Mesendoderm (in vitro differentiated cells): Measurements from ENCODE around the gene COL5A2.

Source experiments
- DNase-seq: peaks from one replicate; pipeline ENCODE4 v3.0.0; 2013
- H2AK5ac ChIP-seq: 2 replicates; pipeline ENCODE4 v1.6.1; 2013; ENCODE audit warnings: low read length, inconsistent platforms
- H2BK120ac ChIP-seq: 2 replicates; pipeline ENCODE4 v1.6.1; 2013; ENCODE audit warnings: low read depth, mild to moderate bottlenecking, low read length, moderate library complexity, mixed read lengths
- H2BK15ac ChIP-seq: replicated peaks from 2 replicates; pipeline ENCODE4 v1.6.1; 2013; ENCODE audit warnings: low read depth, mild to moderate bottlenecking, moderate library complexity
- H2BK5ac ChIP-seq: 2 replicates; pipeline ENCODE4 v1.6.1; 2013; ENCODE audit warnings: low read length, inconsistent platforms
- H3K18ac ChIP-seq: 2 replicates; pipeline ENCODE4 v1.6.1; 2013; ENCODE audit warnings: mild to moderate bottlenecking, low read length, mixed read lengths
- H3K23ac ChIP-seq: one replicate; pipeline ENCODE4 v1.6.1; 2013; ENCODE audit warnings: low read length
- H3K27ac ChIP-seq: 2 replicates; pipeline ENCODE4 v1.5.1; 2013; ENCODE audit warnings: low read depth, mild to moderate bottlenecking, inconsistent platforms, low read length, moderate library complexity
- H3K27me3 ChIP-seq: 2 replicates; pipeline ENCODE4 v1.6.1; 2013; ENCODE audit warnings: low read length, control low read depth, mild to moderate bottlenecking, inconsistent platforms; ENCODE audit not compliant: insufficient read depth, poor library complexity
- H3K36me3 ChIP-seq: 2 replicates; pipeline ENCODE4 v1.6.1; 2013; ENCODE audit warnings: low read length, inconsistent platforms; ENCODE audit not compliant: control insufficient read depth, insufficient read depth
- H3K4ac ChIP-seq: one replicate; pipeline ENCODE4 v1.6.1; 2013; ENCODE audit warnings: low read depth, mild to moderate bottlenecking, low read length, moderate library complexity
- H3K4me1 ChIP-seq: 2 replicates; pipeline ENCODE4 v1.6.1; 2013; ENCODE audit warnings: low read depth, low read length, inconsistent platforms; ENCODE audit not compliant: control insufficient read depth
- H3K4me2 ChIP-seq: 2 replicates; pipeline ENCODE4 v1.6.1; 2013; ENCODE audit warnings: low read length
- H3K4me3 ChIP-seq: 2 replicates; pipeline ENCODE4 v1.5.1; 2013; ENCODE audit warnings: mild to moderate bottlenecking, low read length
- H3K56ac ChIP-seq: one replicate; pipeline ENCODE4 v1.6.1; 2013; ENCODE audit warnings: low read length
- H3K79me1 ChIP-seq: 2 replicates; pipeline ENCODE4 v1.6.1; 2013; ENCODE audit warnings: low read length, inconsistent platforms
- H3K79me2 ChIP-seq: 2 replicates; pipeline ENCODE4 v1.6.1; 2013; ENCODE audit warnings: mild to moderate bottlenecking, low read length; ENCODE audit not compliant: control insufficient read depth, insufficient read depth
- H3K9ac ChIP-seq: 2 replicates; pipeline ENCODE4 v1.6.1; 2013; ENCODE audit warnings: low read length, inconsistent platforms
- H4K5ac ChIP-seq: one replicate; pipeline ENCODE4 v1.6.1; 2013; ENCODE audit warnings: low read length
- H4K8ac ChIP-seq: one replicate; pipeline ENCODE4 v1.6.1; 2013; ENCODE audit warnings: low read depth, mild to moderate bottlenecking, control low read depth, low read length, moderate library complexity
- WGBS: extraction: QIAGEN DNeasy Blood & Tissue Kit; methylation state at CpG from one replicate; pipeline ENCODE4 v1.1.7; 2013; ENCODE audit warnings: low lambda C conversion rate, missing lambda C conversion rate; ENCODE audit not compliant: insufficient coverage; ENCODE audit errors: extremely low coverage; 5-methylcytosine and 5-hydroxymethylcytosine counted together

Gene COL5A2

DNA sequence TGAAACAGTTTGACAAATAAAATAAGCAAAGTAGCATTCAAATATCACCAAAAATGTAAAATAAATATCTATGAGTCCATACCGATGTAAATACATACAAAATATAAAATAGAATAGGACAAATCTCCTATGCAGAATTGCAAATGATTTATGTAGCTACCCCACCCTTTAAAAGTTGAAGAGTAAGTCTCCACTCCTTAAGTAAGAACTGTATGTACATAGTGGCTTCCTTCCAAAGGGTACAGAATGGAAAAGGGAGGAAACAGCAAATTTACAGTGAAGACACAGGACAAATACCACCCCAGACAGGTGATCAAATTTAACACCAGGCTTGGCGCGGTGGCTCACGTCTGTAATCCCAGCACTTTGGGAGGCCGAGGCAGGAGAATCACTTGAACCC lies 40.8 kb downstream of the COL5A2 start:
- no peak overlapping the region for H3K4ac ChIP-seq
- no peak overlapping the region for H4K8ac ChIP-seq
- no peak overlapping the region for H2BK120ac ChIP-seq
- no peak overlapping the region for H3K9ac ChIP-seq
- H3K27ac ChIP-seq: no peak overlapping the region
- no peak overlapping the region for H3K4me3 ChIP-seq
- H3K4me1 ChIP-seq: no peaks in the 10 kb centered on the region
- WGBS: no CpG with 5 or more reads among the region's 5 CpGs
- no peaks in the 10 kb centered on the region for H3K36me3 ChIP-seq
- H2BK5ac ChIP-seq: no peak overlapping the region
- H4K5ac ChIP-seq: no peak overlapping the region
- no peak overlapping the region for H3K18ac ChIP-seq
- H3K4me2 ChIP-seq: no peak overlapping the region
- no peak overlapping the region for H2BK15ac ChIP-seq
- no peak overlapping the region for H2AK5ac ChIP-seq
- H3K27me3 ChIP-seq: no peaks in the 10 kb centered on the region
- DNase-seq: no peak
- no peak overlapping the region for H3K23ac ChIP-seq
- H3K79me2 ChIP-seq: peaks cover 13% of the 10 kb centered on the region
- H3K56ac ChIP-seq: no peak overlapping the region
- H3K79me1 ChIP-seq: peaks cover 5% of the 10 kb centered on the region

GRCh38 chr2:189137519-189137918 lies 42.0 kb downstream of the COL5A2 start:
- H4K5ac ChIP-seq: no peak overlapping the region
- WGBS: no CpG with 5 or more reads among the region's 1 CpG
- no peaks in the 10 kb centered on the region for H3K4me1 ChIP-seq
- no peak overlapping the region for H3K4me2 ChIP-seq
- no peak overlapping the region for H2BK120ac ChIP-seq
- no peak overlapping the region for H3K27ac ChIP-seq
- no peak overlapping the region for H2AK5ac ChIP-seq
- no peak overlapping the region for H3K18ac ChIP-seq
- DNase-seq: no peak
- no peak overlapping the region for H3K4me3 ChIP-seq
- H3K56ac ChIP-seq: no peak overlapping the region
- H3K36me3 ChIP-seq: no peaks in the 10 kb centered on the region
- H2BK15ac ChIP-seq: no peak overlapping the region
- H3K79me1 ChIP-seq: peaks cover 6% of the 10 kb centered on the region
- H3K9ac ChIP-seq: no peak overlapping the region
- H2BK5ac ChIP-seq: no peak overlapping the region
- no peak overlapping the region for H3K4ac ChIP-seq
- H3K27me3 ChIP-seq: no peaks in the 10 kb centered on the region
- H3K23ac ChIP-seq: no peak overlapping the region
- no peak overlapping the region for H4K8ac ChIP-seq
- peaks cover 11% of the 10 kb centered on the region for H3K79me2 ChIP-seq

DNA sequence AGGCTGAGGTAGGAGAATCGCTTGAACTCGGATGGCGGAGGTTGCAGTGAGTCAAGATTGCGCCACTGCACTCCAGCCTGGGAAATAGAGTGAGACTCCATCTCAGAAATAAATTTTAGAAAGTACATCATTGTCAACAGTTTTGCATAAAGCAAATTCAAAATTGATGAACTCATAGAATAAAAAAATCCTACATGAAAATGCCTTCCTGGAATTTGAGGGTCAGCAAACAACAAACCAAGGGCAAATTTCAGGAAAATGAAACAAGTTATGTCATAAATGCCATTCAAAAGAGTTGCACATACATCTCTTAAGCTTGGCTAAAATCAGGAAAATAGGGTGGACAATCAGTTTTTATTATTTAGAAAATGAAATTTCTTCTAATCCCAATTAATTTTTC lies 45.1 kb downstream of the COL5A2 start:
- H3K56ac ChIP-seq: no peak overlapping the region
- H3K18ac ChIP-seq: no peak overlapping the region
- H3K4me1 ChIP-seq: no peaks in the 10 kb centered on the region
- no peak overlapping the region for H4K8ac ChIP-seq
- DNase-seq: no peak
- H3K23ac ChIP-seq: no peak overlapping the region
- H3K27ac ChIP-seq: no peak overlapping the region
- H2BK120ac ChIP-seq: no peak overlapping the region
- peaks cover 6% of the 10 kb centered on the region for H3K79me1 ChIP-seq
- no CpG with 5 or more reads among the region's 4 CpGs for WGBS
- H3K4me3 ChIP-seq: no peak overlapping the region
- H3K4me2 ChIP-seq: no peak overlapping the region
- no peak overlapping the region for H2BK5ac ChIP-seq
- no peak overlapping the region for H2AK5ac ChIP-seq
- H3K4ac ChIP-seq: no peak overlapping the region
- H3K36me3 ChIP-seq: no peaks in the 10 kb centered on the region
- peaks cover 11% of the 10 kb centered on the region for H3K79me2 ChIP-seq
- no peaks in the 10 kb centered on the region for H3K27me3 ChIP-seq
- no peak overlapping the region for H4K5ac ChIP-seq
- H2BK15ac ChIP-seq: no peak overlapping the region
- no peak overlapping the region for H3K9ac ChIP-seq

DNA sequence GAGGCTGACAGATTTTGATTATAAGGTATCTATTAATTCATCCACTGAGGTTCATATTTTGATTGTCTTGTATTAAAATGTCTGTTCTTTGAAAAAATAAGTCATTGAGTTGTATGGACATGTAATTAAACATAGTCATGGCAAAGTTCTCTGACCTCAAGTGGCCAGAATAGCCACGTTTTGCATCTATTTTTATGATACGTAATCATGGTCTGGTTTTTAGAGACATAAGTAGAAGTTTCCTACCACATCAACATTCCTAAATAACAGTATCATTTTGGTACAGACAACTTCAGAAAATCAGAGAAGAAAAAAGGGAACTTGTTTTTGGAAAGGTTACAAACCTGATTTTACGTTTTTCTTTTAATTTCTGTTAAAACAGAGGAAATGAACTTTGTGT lies 47.6 kb downstream of the COL5A2 start:
- Histone ChIP-seq H4K8ac (no peak overlapping the region), H3K4me1 (no peaks in the 10 kb centered on the region), H3K4ac (no peak overlapping the region), H4K5ac (no peak overlapping the region), H3K79me2 (peaks cover 11% of the 10 kb centered on the region), H2BK5ac (no peak overlapping the region), H3K56ac (no peak overlapping the region), H3K27me3 (no peaks in the 10 kb centered on the region), H3K9ac (no peak overlapping the region), H2BK15ac (no peak overlapping the region), H2AK5ac (no peak overlapping the region), H3K36me3 (no peaks in the 10 kb centered on the region), H3K4me2 (no peak overlapping the region), H3K27ac (no peak overlapping the region), H3K4me3 (no peak overlapping the region), H3K79me1 (peaks cover 8% of the 10 kb centered on the region), H2BK120ac (no peak overlapping the region), H3K18ac (no peak overlapping the region), H3K23ac (no peak overlapping the region)
- DNase-seq: no peak
- WGBS: no CpG with 5 or more reads among the region's 3 CpGs

- Histone ChIP-seq H3K18ac (no peak overlapping the region), H3K56ac (no peak overlapping the region), H3K27me3 (no peaks in the 10 kb centered on the region), H3K4me3 (no peak overlapping the region), H3K27ac (no peak overlapping the region), H3K4ac (no peak overlapping the region), H4K5ac (no peak overlapping the region), H3K4me2 (no peak overlapping the region), H2BK15ac (no peak overlapping the region), H3K36me3 (no peaks in the 10 kb centered on the region), H4K8ac (no peak overlapping the region), H2BK120ac (no peak overlapping the region), H3K23ac (no peak overlapping the region), H3K9ac (no peak overlapping the region), H3K4me1 (no peaks in the 10 kb centered on the region), H3K79me1 (peaks cover 8% of the 10 kb centered on the region), H2AK5ac (no peak overlapping the region), H3K79me2 (peaks cover 7% of the 10 kb centered on the region), H2BK5ac (no peak overlapping the region)
- no CpG with 5 or more reads among the region's 2 CpGs for WGBS
- no peak for DNase-seq
Observed at GRCh38 chr2:189129971-189130370, 49.6 kb downstream of the COL5A2 start.

DNA sequence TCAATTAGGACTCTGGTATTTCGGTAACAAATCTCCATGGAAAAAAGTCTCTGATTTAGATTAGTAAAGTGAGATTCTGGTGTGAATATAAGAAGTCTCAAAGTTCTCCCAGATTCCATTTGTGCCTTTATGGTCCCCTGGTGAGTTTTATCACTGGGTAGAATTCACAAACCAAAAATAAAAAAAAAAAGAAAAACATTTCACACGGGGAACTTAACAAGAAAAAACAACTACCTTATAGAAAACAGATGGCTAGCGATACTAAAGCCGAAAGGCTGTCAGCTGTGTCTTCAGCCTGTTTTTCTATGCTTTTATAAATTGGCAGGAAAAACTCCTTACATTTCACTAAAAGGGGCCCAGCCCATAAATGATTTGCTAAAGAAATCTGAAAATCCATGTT lies 50.6 kb downstream of the COL5A2 start:
- Histone ChIP-seq H3K18ac (no peak overlapping the region), H3K79me2 (peaks cover 7% of the 10 kb centered on the region), H3K4me3 (no peak overlapping the region), H3K4me2 (no peak overlapping the region), H2BK5ac (no peak overlapping the region), H3K9ac (no peak overlapping the region), H2BK120ac (no peak overlapping the region), H3K27ac (no peak overlapping the region), H2AK5ac (no peak overlapping the region), H3K4me1 (no peaks in the 10 kb centered on the region), H3K23ac (no peak overlapping the region), H3K56ac (no peak overlapping the region), H3K36me3 (no peaks in the 10 kb centered on the region), H3K79me1 (peaks cover 8% of the 10 kb centered on the region), H3K27me3 (no peaks in the 10 kb centered on the region), H4K8ac (no peak overlapping the region), H4K5ac (no peak overlapping the region), H3K4ac (no peak overlapping the region), H2BK15ac (no peak overlapping the region)
- no peak for DNase-seq
- WGBS: no CpG with 5 or more reads among the region's 4 CpGs
